Keratinocyte (primary cell): ENCODE data around the gene ALKBH5.

ENCODE experiments used
- EZH2 ChIP-seq: IDR thresholded peaks from one replicate; pipeline ENCODE4 v1.6.1; 2012; ENCODE audit warnings: inconsistent platforms, mild to moderate bottlenecking, low read length, moderate library complexity
- TF ChIP-seq, protein P1 (sequence below), 3 experiments: IDR thresholded peaks in 1 of 3; conservative IDR thresholded peaks in 1 of 3; optimal IDR thresholded peaks in 1 of 3; 2 replicates in 2 of 3; 3 replicates in 1 of 3; pipeline versions ENCODE3 to v1.5.1; 2011; ENCODE audit warnings: low read length in 3 of 3, mild to moderate bottlenecking in 3 of 3, moderate library complexity in 2 of 3, control low read depth in 1 of 3, inconsistent platforms in 1 of 3; ENCODE audit not compliant: insufficient read depth in 2 of 3; ENCODE audit errors: extremely low read depth in 1 of 3

DNA sequence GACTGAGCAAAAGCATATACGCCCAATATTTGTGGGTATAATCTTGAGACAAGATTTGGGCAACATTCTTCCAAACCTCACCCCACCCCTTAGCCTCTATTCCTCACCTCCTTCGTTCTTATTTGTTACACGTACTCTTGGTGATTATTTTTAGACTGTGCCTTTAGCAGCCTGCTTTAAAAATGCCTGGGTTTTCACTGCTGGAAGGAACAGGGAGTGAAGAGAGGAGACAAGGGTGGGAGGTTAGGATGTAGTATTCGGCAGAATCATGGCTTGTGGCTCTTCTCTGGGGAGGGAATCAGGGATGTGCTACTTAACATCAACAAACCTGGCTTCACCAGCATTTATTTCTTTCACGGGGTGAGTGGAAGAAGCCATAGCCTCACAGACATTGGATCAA lies 11.6 kb downstream of the ALKBH5 start:
- TF ChIP-seq, protein P1, sequence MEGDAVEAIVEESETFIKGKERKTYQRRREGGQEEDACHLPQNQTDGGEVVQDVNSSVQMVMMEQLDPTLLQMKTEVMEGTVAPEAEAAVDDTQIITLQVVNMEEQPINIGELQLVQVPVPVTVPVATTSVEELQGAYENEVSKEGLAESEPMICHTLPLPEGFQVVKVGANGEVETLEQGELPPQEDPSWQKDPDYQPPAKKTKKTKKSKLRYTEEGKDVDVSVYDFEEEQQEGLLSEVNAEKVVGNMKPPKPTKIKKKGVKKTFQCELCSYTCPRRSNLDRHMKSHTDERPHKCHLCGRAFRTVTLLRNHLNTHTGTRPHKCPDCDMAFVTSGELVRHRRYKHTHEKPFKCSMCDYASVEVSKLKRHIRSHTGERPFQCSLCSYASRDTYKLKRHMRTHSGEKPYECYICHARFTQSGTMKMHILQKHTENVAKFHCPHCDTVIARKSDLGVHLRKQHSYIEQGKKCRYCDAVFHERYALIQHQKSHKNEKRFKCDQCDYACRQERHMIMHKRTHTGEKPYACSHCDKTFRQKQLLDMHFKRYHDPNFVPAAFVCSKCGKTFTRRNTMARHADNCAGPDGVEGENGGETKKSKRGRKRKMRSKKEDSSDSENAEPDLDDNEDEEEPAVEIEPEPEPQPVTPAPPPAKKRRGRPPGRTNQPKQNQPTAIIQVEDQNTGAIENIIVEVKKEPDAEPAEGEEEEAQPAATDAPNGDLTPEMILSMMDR (optimal IDR thresholded peaks at IDR 0.05 in 1 of 3, IDR thresholded peaks at IDR 0.05 in 1 of 3, conservative IDR thresholded peaks at IDR 0.05 in 1 of 3; ENCODE audit: extremely low read depth in 1 of 3, insufficient read depth in 2 of 3, low read length in 3 of 3), result no peak
- no peak for TF ChIP-seq EZH2
